ENCODE measurements around the gene UFC1.
A peak's percentile ranks its signal among the peaks of the same experiment; 100 is the strongest.

Gene UFC1

GRCh38 chr1:161175771-161176453 lies 22.1 kb downstream of the UFC1 start:
- peak overlapping the region; percentile 95 for H3K4me2 ChIP-seq
- no peak overlapping the region for H2AFZ ChIP-seq (ENCODE audit: low read depth)
- H3K9ac ChIP-seq, result peak overlapping the region; percentile 74; the same call in 1 of the 2 replicates
- TF ChIP-seq CTCF (conservative IDR thresholded peaks at IDR 0.05; ENCODE audit: low read depth, low read length), result no peak
- no peaks in the 10 kb centered on the region for H3K27me3 ChIP-seq (ENCODE audit: insufficient read depth, low read depth)
- peak overlapping the region; percentile 73 for H3K27ac ChIP-seq
- peaks cover 65% of the 10 kb centered on the region for H3K4me1 ChIP-seq (ENCODE audit: low read depth, poor library complexity, severe bottlenecking)
- peak overlapping the region; percentile 100 for H3K4me3 ChIP-seq (IDR thresholded peaks at IDR 0.05; ENCODE audit: insufficient read depth, low read depth, low read length)
- peaks cover 29% of the 10 kb centered on the region; the same call in 1 of the 2 replicates for H3K36me3 ChIP-seq (ENCODE audit: insufficient read depth)
- H4K20me1 ChIP-seq (ENCODE audit: insufficient read depth), result no peaks in the 10 kb centered on the region
- H3K79me2 ChIP-seq (ENCODE audit: insufficient read depth, low read depth), result peaks cover 40% of the 10 kb centered on the region

GRCh38 chr1:161176468-161177111 lies 22.8 kb downstream of the UFC1 start:
- Histone ChIP-seq H3K79me2 (ENCODE audit: insufficient read depth, low read depth) (peaks cover 40% of the 10 kb centered on the region), H4K20me1 (ENCODE audit: insufficient read depth) (no peaks in the 10 kb centered on the region), H3K9ac (peak overlapping the region; percentile 74), H3K4me2 (peak overlapping the region; percentile 95), H3K4me3 (IDR thresholded peaks at IDR 0.05; ENCODE audit: insufficient read depth, low read depth, low read length) (peak overlapping the region; percentile 100), H3K36me3 (ENCODE audit: insufficient read depth) (peaks cover 23% of the 10 kb centered on the region; the same call in 1 of the 2 replicates), H3K27ac (peak overlapping the region; percentile 73), H2AFZ (ENCODE audit: low read depth) (peak overlapping the region; percentile 63; the same call in 1 of the 2 replicates), H3K4me1 (ENCODE audit: low read depth, poor library complexity, severe bottlenecking) (peaks cover 68% of the 10 kb centered on the region), H3K27me3 (ENCODE audit: insufficient read depth, low read depth) (no peaks in the 10 kb centered on the region)
- no peak for TF ChIP-seq CTCF (conservative IDR thresholded peaks at IDR 0.05; ENCODE audit: low read depth, low read length)

- peak within 1 kb of the TSS; percentile 95 for H3K4me2 ChIP-seq
- peak within 1 kb of the TSS; percentile 63 for H2AFZ ChIP-seq (ENCODE audit: low read depth)
- peaks cover 20% of the 10 kb centered on the region; the same call in 1 of the 2 replicates for H3K36me3 ChIP-seq (ENCODE audit: insufficient read depth)
- no peak; the same call in 1 of the 2 replicates for TF ChIP-seq CTCF (conservative IDR thresholded peaks at IDR 0.05; ENCODE audit: low read depth, low read length)
- H4K20me1 ChIP-seq (ENCODE audit: insufficient read depth), result no peaks in the 10 kb centered on the region
- peaks cover 72% of the 10 kb centered on the region for H3K4me1 ChIP-seq (ENCODE audit: low read depth, poor library complexity, severe bottlenecking)
- H3K79me2 ChIP-seq (ENCODE audit: insufficient read depth, low read depth), result peaks cover 39% of the 10 kb centered on the region
- H3K9ac ChIP-seq, result peak within 1 kb of the TSS; percentile 74
- peak within 1 kb of the TSS; percentile 73 for H3K27ac ChIP-seq
- H3K4me3 ChIP-seq (IDR thresholded peaks at IDR 0.05; ENCODE audit: insufficient read depth, low read depth, low read length), result peak within 1 kb of the TSS; percentile 100
- no peaks in the 10 kb centered on the region for H3K27me3 ChIP-seq (ENCODE audit: insufficient read depth, low read depth)
Observed at GRCh38 chr1:161177112-161177935, 23.5 kb downstream of the UFC1 start, which contains the start of gene B4GALT3. Gene B4GALT3, minus strand, starts transcription at chr1:161177507. Its CDS starts 1,447 bp downstream, at chr1:161176060.

GRCh38 chr1:161177936-161178244 lies 24.1 kb downstream of the UFC1 start:
- peak; percentile 76; the same call in 1 of the 2 replicates for TF ChIP-seq CTCF (conservative IDR thresholded peaks at IDR 0.05; ENCODE audit: low read depth, low read length)
- Histone ChIP-seq H3K4me1 (ENCODE audit: low read depth, poor library complexity, severe bottlenecking) (peaks cover 72% of the 10 kb centered on the region), H3K79me2 (ENCODE audit: insufficient read depth, low read depth) (peaks cover 33% of the 10 kb centered on the region), H3K4me3 (IDR thresholded peaks at IDR 0.05; ENCODE audit: insufficient read depth, low read depth, low read length) (peak overlapping the region; percentile 100), H3K4me2 (peak overlapping the region; percentile 95), H3K9ac (peak overlapping the region; percentile 74; the same call in 1 of the 2 replicates), H2AFZ (ENCODE audit: low read depth) (peak overlapping the region; percentile 63), H4K20me1 (ENCODE audit: insufficient read depth) (no peaks in the 10 kb centered on the region), H3K27me3 (ENCODE audit: insufficient read depth, low read depth) (no peaks in the 10 kb centered on the region), H3K36me3 (ENCODE audit: insufficient read depth) (peaks cover 17% of the 10 kb centered on the region; the same call in 1 of the 2 replicates), H3K27ac (peak overlapping the region; percentile 73)

Data from KMS-11 (cell line).